Upper lobe of right lung (tissue), 1 donor: ENCODE results near the gene KANSL1. TPM values are rescaled to one million over a fixed set of nuclear protein-coding genes. Genes with fewer than 3 reads are reported as not detected.

Source experiments
- ATAC-seq: fragments of 200-7000 bp; cut with Tn5 transposase; one replicate; pipeline ENCODE4 v1.9.1; 2020; ENCODE audit warnings: mild to moderate bottlenecking, moderate library complexity
- DNase-seq: peaks from one replicate; pipeline ENCODE4 v3.0.0-alpha.2; 2020
- H3K27ac ChIP-seq: fragments of 200-600 bp; one replicate; pipeline ENCODE4 v1.8.0; 2022
- H3K27me3 ChIP-seq: fragments of 200-600 bp; one replicate; pipeline ENCODE4 v1.8.0; 2022; ENCODE audit warnings: mild to moderate bottlenecking
- H3K36me3 ChIP-seq: fragments of 200-600 bp; one replicate; pipeline ENCODE4 v1.8.0; 2022
- H3K4me1 ChIP-seq: fragments of 200-600 bp; one replicate; pipeline ENCODE4 v1.8.0; 2022
- H3K4me3 ChIP-seq: fragments of 200-600 bp; one replicate; pipeline ENCODE4 v1.8.0; 2022; ENCODE audit warnings: mild to moderate bottlenecking
- H3K9me3 ChIP-seq: fragments of 200-600 bp; one replicate; pipeline ENCODE4 v1.8.0; 2022
- CTCF ChIP-seq: fragments of 200-600 bp; IDR thresholded peaks from one replicate; pipeline ENCODE4 v1.8.0; 2022; ENCODE audit warnings: antibody characterized with exemption
- intact Hi-C: fragments of 100-400 bp; cut with DNase I; formaldehyde crosslinking; loops from one replicate; pipeline ENCODE4 v1.11.0; 2022
- total RNA-seq: library from RNA; stranded (reverse); fragmentation: NEBNext Ultra II Directional; extraction: Animal tissue kit (Norgen Biotek cat#: 25700); gene quantifications from one replicate; pipeline ENCODE4 v1.2.1, GENCODE V29; 2021
- donor health status: DM: no; HTN: yes; CAD: no; lungs with severe emphysema.

The KANSL1 gene
- total RNA-seq, 1 donor from 2014 or later: 69.8 TPM

GRCh38 chr17:46198233-46198632, 5.0 kb upstream of the KANSL1 start:
- no peak overlapping the region for H3K4me3 ChIP-seq

DNA sequence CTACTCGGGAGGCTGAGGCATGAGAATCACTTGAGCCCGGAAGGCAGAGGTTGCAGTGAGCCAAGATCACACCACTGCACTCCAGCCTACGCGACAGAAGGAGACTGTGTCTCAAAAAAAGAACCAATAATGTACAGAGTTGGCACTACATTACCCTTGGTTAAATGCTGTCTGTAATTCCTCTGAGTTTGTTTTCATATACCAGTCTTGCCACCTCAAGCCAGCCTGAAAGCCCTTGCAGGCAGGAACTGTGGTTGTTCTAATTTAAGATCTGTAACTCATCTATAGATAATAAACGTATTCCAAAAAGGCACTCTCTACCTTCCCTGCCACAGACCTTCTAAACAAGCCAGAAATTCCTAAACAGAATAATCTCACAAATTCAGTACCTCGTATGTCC, 4.3 kb upstream of the KANSL1 start:
- no peak for DNase-seq
- intact Hi-C loops: loop anchor here (10.0 kb wide), 1 partner anchor 153 kb away; no protein-coding TSS in a partner anchor
- Histone ChIP-seq H3K27ac (no peak overlapping the region), H3K27me3 (no peaks in the 10 kb centered on the region), H3K4me3 (no peak overlapping the region), H3K4me1 (no peaks in the 10 kb centered on the region), H3K9me3 (no peaks in the 10 kb centered on the region), H3K36me3 (no peaks in the 10 kb centered on the region)
- ATAC-seq: no peak
- TF ChIP-seq CTCF: no peak

More at GRCh38 chr17:46198233-46198632, 5.0 kb upstream of the KANSL1 start:
- Histone ChIP-seq H3K9me3 (no peaks in the 10 kb centered on the region), H3K27ac (no peak overlapping the region), H3K36me3 (no peaks in the 10 kb centered on the region), H3K27me3 (no peaks in the 10 kb centered on the region), H3K4me1 (no peaks in the 10 kb centered on the region)
- TF ChIP-seq CTCF: no peak
- DNase-seq: no peak
- no peak for ATAC-seq
- intact Hi-C loops: loop anchor here (10.0 kb wide), 1 partner anchor 153 kb away; no protein-coding TSS in a partner anchor

DNA sequence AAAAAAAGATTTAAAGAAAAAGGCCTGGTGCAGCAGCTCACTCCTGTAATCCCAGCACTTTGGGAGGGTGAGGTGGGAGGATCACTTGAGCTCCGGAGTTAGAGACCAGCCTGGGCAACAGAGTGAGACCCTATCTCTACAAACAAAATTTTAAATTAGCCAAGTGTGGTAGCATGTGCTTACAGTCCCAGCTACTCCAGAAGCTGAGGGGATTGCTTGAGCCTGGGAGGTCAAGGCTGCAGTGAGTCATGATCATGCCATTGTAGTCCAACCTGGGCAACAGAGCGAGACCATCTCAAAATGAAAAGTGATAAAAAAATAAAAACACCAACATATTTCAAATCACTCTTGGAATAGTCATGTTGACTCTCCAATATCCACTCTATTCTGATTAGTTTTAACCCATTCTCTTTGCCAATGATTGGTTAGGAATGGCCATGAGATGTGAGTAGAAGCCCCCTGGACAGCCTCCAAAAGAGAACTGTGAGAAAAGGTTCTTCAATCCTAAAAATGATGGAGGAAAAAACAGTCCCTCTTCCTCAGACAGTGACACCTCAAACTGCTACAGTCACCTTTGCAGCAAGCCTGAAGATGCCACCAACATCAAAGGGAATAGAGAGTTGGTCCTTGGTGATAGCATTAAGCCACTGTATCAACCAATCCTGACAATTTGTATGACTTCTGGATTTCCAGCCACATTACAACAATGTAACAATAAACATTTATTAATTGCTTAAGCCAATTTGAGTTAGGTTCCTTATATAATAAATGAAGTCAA, 2.9 kb upstream of the KANSL1 start:
- H3K4me3 ChIP-seq: no peak overlapping the region
- H3K27me3 ChIP-seq: no peaks in the 10 kb centered on the region
- no peaks in the 10 kb centered on the region for H3K36me3 ChIP-seq
- DNase-seq: no peak
- peaks cover under 1% of the 10 kb centered on the region for H3K4me1 ChIP-seq
- intact Hi-C loops: loop anchor here (10.0 kb wide), 1 partner anchor 151 kb away; no protein-coding TSS in a partner anchor
- H3K27ac ChIP-seq: no peak overlapping the region
- no peak for ATAC-seq
- TF ChIP-seq CTCF: no peak
- no peaks in the 10 kb centered on the region for H3K9me3 ChIP-seq

- no peak overlapping the region for H3K4me3 ChIP-seq
- H3K27me3 ChIP-seq: no peaks in the 10 kb centered on the region
- H3K36me3 ChIP-seq: no peaks in the 10 kb centered on the region
- H3K4me1 ChIP-seq: peaks cover 8% of the 10 kb centered on the region
- no peak for DNase-seq
- no peaks in the 10 kb centered on the region for H3K9me3 ChIP-seq
- no peak for TF ChIP-seq CTCF
- intact Hi-C loops: loop anchor here (10.0 kb wide), 1 partner anchor 151 kb away; no protein-coding TSS in a partner anchor
- H3K27ac ChIP-seq: no peak overlapping the region
- no peak for ATAC-seq
Observed at GRCh38 chr17:46195217-46195855, 2.1 kb upstream of the KANSL1 start.

DNA sequence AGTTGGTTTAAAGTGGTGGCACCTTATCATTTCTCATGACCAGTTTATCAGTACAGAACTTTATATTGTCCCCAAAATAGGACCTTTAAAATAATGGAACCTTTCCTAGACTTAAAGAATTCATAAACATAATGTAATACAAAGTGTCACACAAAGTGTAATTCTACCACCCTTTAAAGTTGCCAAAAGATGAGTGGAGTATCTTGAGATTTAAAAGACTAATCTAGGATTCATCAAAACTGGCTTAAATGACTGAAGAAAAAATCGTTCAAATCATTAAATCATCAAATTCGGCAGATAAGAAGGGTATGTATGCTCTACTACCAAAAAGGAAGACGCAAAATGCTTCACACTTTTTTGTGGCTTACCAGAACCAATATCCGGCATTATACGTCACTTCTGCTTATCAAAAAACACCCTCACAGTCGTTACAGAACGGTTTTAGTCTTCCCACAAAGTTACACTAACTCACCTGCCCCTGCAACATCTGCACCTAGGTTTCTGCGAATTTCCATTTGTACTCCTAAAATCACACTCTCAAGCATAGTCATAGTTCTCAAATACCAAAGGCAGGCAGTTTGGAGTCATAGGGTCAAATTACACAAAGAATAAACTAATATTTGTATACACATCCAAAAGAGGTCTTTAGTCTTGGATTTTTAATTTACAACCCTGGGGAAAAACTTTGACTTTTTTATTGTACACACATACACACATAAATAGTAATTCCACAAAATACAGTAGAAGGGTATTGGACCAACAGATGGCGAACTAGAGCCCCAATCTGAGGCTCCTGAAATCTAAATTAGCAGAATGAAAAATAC, 1.4 kb upstream of the KANSL1 start:
- DNase-seq: no peak
- intact Hi-C loops: loop anchor here (10.0 kb wide), 1 partner anchor 150 kb away; no protein-coding TSS in a partner anchor
- TF ChIP-seq CTCF: peak; percentile 48
- no peaks in the 10 kb centered on the region for H3K9me3 ChIP-seq
- H3K36me3 ChIP-seq: no peaks in the 10 kb centered on the region
- ATAC-seq: no peak
- H3K4me3 ChIP-seq: peak overlapping the region; percentile 91
- peaks cover 16% of the 10 kb centered on the region for H3K4me1 ChIP-seq
- no peaks in the 10 kb centered on the region for H3K27me3 ChIP-seq
- H3K27ac ChIP-seq: peak overlapping the region; percentile 98
